G401 (cell line): Measurements from ENCODE around the gene DBX2. TPM values are rescaled to one million over a fixed set of nuclear protein-coding genes. Genes with fewer than 3 reads are reported as not detected.
"Not testable (repeated sequence)": the region's sequence is repeated elsewhere in the genome, so short reads cannot be mapped to it uniquely, and the experiment has no call there.

ENCODE experiments used
- DNase-seq: peaks from one replicate; pipeline ENCODE4 v3.0.0-alpha.2; 2015; ENCODE audit warnings: low spot score
- in situ Hi-C: cut with HindIII; loops from 2 replicates; pipeline ENCODE4 v1.10.0; 2016; ENCODE audit warnings: low sequenced_read_pairs, mixed read lengths
- total RNA-seq: library from RNA; depleted of rRNA; stranded (reverse); fragments of >200 nt; shearing (Covaris generic); gene quantifications from 2 replicates; pipeline ENCODE4 v1.2.3, GENCODE V29; 2014; rRNA removed

Gene DBX2
- total RNA-seq, 1 experiment from 2014 or later, result not detected

DNA sequence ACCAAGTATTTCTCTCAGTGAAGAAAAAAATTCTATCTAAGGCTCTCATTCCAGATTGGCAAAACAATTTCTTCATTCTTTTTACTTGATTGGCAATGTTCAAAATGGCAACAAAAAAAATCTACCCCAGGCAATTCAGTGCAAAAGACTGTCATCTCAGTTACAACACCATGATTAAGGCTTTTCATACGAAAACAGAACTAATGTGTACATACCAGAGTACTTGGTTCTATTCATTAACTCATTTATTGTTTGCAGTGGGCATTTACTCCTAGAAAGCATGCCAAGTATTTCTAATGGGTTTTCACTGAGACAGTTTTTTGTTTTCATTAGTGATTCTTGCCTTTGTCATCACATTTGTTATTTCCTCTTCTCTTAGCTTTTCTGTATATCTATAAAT is 33.0 kb downstream of the DBX2 start:
- no peak for DNase-seq

GRCh38 chr12:45014396-45014795 is 36.5 kb downstream of the DBX2 start:
- in situ Hi-C loops, result no loop called here
- no peak for DNase-seq

More for the DNA sequence above, 33.0 kb downstream of the DBX2 start:
- in situ Hi-C loops, result no loop called here

GRCh38 chr12:45012749-45013148 is 38.1 kb downstream of the DBX2 start:
- in situ Hi-C loops, result no loop called here

GRCh38 chr12:45010059-45010458 is 40.8 kb downstream of the DBX2 start:
- DNase-seq, result no peak
- in situ Hi-C loops, result no loop called here

More at GRCh38 chr12:45012749-45013148, 38.1 kb downstream of the DBX2 start:
- no peak for DNase-seq

DNA sequence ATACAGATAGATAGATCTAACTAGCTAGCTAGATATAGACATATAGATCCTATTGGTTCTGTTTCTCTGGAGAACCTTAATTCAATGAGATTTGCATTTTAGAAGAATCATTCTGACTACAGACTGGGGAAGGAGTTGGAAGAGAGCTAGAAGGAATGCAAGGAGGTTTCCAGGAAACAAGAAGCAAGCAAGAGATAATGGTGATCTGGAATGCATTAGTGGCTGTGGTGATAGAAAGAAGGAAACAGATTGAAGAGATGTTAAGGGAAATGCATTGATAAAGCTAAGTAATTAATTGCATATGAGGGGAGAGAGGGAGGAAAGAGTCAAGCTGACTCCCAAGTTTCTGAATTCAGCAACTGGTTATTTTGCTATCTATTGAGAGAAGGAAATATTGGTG is 42.7 kb downstream of the DBX2 start:
- no peak for DNase-seq
- in situ Hi-C loops, result no loop called here

DNA sequence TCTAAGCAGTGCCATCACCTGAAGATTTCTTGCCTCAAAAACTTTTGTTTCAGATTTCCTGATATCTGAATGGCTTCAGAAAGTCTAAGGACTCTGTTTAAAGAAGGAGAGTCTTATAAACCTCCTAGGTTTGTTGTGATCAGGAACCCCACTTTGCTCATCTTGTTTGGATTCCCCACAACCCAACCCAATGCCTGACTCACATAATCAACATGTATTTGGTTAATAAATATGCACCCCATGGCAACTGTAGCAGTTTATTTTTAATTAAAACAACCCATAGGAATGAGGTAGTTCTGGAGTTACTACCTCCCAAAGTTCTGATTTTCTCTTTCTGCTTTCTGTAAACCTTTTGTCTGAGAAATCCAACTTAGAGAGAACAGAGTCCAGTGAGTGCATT is 51.5 kb downstream of the DBX2 start:
- in situ Hi-C loops, result no loop called here

DNA sequence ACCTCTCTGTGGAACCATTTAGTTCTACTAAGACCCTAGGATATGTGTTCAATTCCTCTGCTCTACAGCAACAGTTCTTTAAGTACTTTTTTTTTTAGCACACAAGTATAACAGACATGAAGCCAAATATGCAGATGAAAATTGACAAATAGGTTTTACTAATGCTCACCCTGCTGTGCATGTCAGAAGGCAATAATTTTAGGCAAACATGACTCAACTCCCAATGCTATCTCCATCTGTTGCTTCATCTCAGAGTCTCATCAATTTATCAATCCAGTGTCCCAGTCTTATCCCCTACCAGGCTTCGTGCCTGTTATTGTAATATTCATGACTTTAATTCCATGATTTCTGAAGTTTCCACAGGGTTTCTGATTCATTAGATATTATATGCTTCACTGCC is 57.7 kb downstream of the DBX2 start:
- DNase-seq, result no peak
- in situ Hi-C loops, result no loop called here

More for the DNA sequence above, 51.5 kb downstream of the DBX2 start:
- no peak for DNase-seq

- DNase-seq, in situ Hi-C loops: not testable (repeated sequence)
Observed at GRCh38 chr12:44984863-44985262, 66.0 kb downstream of the DBX2 start.

DNA sequence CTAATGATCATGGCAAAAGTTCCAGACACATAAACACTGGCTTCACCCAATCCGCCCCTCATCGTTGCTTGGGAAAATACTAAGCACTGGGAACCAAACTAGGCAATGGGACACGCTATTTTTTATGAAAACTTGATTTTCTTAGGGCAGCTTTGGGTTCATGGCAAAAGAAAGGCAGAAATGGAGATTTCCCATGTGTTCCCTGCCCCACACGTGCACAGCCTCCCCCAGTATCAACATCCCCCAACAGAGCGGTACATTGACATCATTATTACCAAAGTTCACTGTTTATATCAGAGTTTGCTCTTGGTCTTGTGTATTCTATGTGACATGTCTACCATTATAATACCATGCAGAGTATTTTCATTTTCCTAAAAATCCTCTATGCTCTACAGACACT is 71.0 kb downstream of the DBX2 start:
- DNase-seq, result no peak
- in situ Hi-C loops, result no loop called here

DNA sequence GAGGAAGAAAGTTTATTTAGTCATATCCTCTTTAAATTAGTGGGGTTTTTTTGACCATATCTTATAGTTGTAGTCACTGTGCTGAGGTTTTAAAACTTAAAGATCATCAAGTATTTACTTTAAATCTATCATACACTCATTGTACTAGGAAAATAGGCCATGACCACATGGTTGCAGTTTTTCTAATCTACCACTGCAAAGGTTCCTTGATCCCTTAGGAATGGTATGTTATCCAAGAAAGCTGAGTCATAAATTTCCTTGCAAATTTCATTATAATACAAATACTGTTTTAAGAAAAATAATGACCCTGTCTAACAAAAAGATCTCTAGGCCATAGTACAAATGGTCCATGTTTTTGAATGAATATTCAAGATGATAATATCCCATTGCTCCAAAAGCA is 74.7 kb downstream of the DBX2 start:
- DNase-seq, result no peak
- in situ Hi-C loops, result no loop called here

DNA sequence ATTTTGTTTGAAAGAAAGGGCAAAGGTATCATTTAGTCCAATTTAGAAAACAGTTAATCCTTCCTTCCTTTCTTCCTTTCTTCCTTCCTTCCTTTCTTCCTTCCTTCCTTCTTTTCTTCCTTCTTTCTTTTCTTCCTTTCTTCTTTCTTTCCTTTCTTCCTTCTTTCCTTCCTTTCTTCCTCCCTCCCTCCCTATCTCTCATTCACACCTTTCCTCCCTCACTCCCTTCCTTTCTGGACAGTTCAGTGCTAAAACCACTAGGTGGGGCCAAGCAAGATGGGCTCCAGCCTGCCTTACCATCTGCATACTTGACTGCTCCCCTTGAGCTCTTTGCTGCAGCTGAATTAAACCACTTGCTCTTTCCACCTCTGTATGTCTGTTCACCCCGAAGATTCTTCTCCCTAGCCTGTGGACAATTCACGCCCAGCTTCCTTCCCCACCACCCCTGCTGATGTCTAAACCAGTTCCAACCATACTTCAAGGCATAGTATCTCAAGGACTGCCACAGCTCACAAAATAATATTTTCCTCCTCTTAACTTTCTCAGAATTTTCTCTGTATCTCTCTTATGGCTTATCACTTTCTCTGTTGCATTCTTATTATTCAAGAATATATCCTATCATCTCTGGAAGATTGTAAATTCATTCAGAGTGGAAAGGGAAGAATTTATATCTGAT is 78.0 kb downstream of the DBX2 start:
- in situ Hi-C loops, result no loop called here
- DNase-seq, result peak; percentile 6

DNA sequence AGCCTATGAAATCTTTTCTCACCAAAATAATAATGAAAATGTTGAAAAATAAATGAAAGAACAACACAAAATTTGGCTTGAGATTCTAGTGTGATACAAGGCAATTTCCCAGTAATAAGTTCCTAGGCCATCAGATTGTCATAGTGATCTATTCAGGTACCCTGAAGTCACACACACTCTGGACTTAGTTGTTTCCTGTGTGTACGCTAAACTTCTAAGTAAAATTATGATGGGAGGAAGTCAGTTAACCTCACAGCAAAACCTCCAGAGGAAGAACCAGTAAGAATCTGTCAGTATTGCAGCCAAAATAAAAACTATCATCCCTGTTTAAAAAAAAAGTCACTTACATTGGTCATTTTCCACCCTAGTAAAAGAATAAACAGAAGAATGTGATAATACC is 81.9 kb downstream of the DBX2 start:
- DNase-seq, result no peak
- in situ Hi-C loops, result no loop called here

Other genes with a start within 250 kb of the DBX2 start
- gene NELL2, start 174.8 kb downstream of the DBX2 start, total RNA-seq, result not detected in 2 replicates
- gene ANO6, start 165.0 kb upstream of the DBX2 start, total RNA-seq, result 13.2 and 25.8 TPM in 2 replicates